ENCODE measurements around the gene PRADC1. TPM values are rescaled to one million over a fixed set of nuclear protein-coding genes. Genes with fewer than 3 reads are reported as not detected.
A peak's percentile ranks its signal among the peaks of the same experiment; 100 is the strongest.

The PRADC1 gene
- total and polyA plus RNA-seq, 10 donors: 10.4 to 29.5 (median 21.9) TPM

DNA sequence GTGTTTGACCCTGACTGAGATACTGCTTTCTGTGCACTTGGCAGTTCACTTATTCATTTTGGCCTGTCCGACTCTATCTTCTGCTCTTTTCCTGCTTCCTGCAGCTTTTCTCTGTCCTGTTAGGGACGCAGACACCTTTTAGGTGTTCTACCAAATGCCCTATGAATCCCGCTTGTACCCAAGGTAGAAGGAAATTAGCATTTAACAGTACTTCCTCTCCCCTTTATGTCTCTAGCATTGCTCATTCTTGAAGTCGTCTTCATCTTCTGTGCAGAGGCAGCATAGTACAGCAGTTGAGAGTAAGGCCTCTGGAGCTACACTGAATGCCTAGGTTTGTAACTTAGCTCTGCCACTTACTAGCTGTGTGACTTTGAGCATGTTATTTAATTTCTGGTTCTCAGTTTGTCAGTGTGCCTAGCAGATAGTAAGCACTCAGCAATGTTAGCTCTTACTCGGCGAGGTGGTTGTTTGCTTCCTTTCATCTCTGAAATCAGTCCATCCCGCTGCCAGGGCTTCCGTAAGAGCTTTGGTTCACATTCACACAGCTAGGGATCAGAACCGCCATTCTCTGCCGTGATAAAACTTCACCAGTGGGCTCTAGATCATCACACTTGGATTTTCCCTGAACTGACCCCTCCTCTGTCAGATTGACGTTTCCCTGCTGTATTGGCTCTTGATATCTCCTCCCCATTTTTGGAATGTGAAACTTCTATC lies 2.4 kb upstream of the PRADC1 start:
- no peak for DNase-seq
- peaks cover 31 to 69% (median 52%) of the 10 kb centered on the region in 6 donors for H3K4me1 ChIP-seq
- no peaks in the 10 kb centered on the region for H3K27me3 ChIP-seq (replicated peaks in 1 of 7)
- peak overlapping the region in 4 of 8 donors; percentile 91 to 96 (median 94) for H3K27ac ChIP-seq
- H3K4me3 ChIP-seq: peak overlapping the region in 6 of 8 donors; percentile 74 to 98 (median 90)
- peaks cover 0 to 47% (median 12%) of the 10 kb centered on the region in 6 donors for H3K36me3 ChIP-seq
- intact Hi-C loops (cut with DNase I; ENCODE audit: low total_unique reads): no loop called here
- 53 to 62% (median 60%) methylated on average over 11 of the region's 11 CpGs for whole genome bisulfite sequencing, 5 donors
- H3K9me3 ChIP-seq: no peaks in the 10 kb centered on the region
- TF ChIP-seq POLR2AphosphoS5 (IDR thresholded peaks at IDR 0.05) (no peak), POLR2A (IDR thresholded peaks at IDR 0.05) (no peak)
- TF ChIP-seq, protein P1, sequence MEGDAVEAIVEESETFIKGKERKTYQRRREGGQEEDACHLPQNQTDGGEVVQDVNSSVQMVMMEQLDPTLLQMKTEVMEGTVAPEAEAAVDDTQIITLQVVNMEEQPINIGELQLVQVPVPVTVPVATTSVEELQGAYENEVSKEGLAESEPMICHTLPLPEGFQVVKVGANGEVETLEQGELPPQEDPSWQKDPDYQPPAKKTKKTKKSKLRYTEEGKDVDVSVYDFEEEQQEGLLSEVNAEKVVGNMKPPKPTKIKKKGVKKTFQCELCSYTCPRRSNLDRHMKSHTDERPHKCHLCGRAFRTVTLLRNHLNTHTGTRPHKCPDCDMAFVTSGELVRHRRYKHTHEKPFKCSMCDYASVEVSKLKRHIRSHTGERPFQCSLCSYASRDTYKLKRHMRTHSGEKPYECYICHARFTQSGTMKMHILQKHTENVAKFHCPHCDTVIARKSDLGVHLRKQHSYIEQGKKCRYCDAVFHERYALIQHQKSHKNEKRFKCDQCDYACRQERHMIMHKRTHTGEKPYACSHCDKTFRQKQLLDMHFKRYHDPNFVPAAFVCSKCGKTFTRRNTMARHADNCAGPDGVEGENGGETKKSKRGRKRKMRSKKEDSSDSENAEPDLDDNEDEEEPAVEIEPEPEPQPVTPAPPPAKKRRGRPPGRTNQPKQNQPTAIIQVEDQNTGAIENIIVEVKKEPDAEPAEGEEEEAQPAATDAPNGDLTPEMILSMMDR (IDR thresholded peaks at IDR 0.05 in 8 of 11, conservative IDR thresholded peaks at IDR 0.05 in 3 of 11): no peak

DNA sequence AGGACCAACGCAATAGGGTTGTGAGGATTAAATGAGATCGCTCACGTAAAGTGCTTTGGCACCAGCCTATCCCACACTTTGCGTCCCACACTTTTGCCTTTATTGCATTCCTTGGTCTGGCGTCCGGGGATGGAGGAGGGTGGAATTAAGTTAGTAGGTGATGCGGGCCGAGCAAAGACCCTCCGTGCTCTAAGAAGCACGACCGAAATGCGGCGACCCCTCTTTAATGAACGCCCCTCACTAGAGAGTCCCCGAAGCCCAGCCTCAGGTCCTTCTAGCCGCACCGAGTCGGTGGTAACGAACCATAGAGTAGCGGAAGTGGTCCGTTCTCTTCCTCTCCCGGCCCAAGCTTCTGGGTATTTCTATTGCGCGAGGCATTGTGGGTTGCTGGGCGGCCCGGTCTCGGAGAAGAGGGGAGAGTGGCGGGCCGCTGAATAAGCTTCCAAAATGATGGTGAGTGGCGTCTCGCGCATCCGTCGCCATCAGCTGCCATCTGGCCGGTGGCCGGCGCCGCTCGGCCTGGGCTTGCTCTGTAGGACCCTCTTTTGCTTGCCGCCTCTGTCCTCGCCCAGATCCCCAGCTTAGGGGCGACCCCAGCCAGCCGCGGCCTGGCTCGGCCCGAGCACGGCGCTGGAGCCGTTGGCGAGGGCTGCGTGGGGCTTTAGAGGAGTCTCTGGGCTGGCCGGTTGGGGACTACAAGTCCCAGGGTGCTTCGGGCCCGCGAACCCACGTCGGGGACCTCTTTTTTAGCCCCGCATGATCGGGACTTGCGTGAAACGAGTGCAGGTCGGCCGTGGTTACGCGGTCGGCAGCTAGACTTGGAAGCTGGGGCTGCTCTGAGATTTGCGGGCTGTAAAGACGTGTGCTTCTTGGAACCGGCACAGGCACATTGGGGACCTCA lies 1.1 kb upstream of the PRADC1 start, which contains the start of gene CCT7:
Gene CCT7 (plus strand): TSS at position 377 of the 901 bp plus-strand sequence. CDS start 71 bp downstream, at position 448.
- Histone ChIP-seq H3K36me3 (peaks cover 0 to 43% (median 4%) of the 10 kb centered on the region in 6 donors), H3K9me3 (no peaks in the 10 kb centered on the region), H3K4me1 (peaks cover 31 to 56% (median 46%) of the 10 kb centered on the region in 6 donors), H3K4me3 (peak within 1 kb of the TSS; percentile 74 to 98 (median 90)), H3K27ac (peak within 1 kb of the TSS; percentile 82 to 98 (median 94)), H3K27me3 (replicated peaks in 1 of 7) (no peaks in the 10 kb centered on the region)
- intact Hi-C loops (cut with DNase I; ENCODE audit: low total_unique reads): no loop called here
- TF ChIP-seq, protein P1 (IDR thresholded peaks at IDR 0.05 in 8 of 11, conservative IDR thresholded peaks at IDR 0.05 in 3 of 11): no peak
- TF ChIP-seq POLR2A (IDR thresholded peaks at IDR 0.05) (peak in 2 of 3 donors; percentile 75), POLR2AphosphoS5 (IDR thresholded peaks at IDR 0.05) (peak; percentile 93 to 96 (median 94))
- 0 to 1% (median 0%) methylated on average over 53 to 69 of the region's 69 CpGs for WGBS, 5 donors
- peak; percentile 96 for DNase-seq

DNA sequence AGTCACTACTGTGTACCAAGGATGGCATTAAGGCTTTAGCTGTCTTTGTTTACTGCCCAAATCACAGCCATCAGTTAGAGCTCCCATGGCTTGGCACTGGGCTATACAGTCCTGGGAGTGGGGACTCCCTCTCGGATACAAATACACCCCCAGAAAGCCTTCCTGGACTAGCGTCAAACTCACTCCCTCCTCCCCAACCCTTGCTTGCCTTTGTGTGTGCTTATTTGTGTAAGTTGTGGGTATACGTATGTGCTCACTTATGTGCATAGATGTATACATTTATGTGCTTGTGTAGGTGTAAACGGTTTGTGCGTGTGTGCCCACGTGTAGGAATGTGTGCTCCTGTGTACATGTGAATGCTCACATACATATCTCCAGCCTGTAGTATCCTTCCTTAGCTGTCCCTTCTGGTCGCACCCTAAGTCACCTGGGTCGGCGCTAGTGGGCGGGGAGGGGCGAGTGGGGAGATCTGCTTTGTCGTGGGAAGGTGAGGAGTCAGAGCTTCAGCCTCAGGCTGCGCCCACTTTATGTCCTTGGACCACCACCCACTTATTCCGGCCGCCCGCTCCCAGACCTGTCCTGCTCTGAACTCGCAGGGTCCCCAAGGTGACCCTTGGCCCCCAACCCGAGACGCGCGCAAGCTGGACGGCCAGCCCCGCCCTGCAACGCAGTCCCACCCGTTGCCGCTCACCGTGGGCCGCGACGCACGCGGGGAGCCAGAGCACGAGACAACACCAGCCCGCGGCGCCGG lies 461 bp downstream of the PRADC1 start:
- H3K36me3 ChIP-seq: peaks cover 0 to 45% (median 10%) of the 10 kb centered on the region in 6 donors
- intact Hi-C loops (cut with DNase I; ENCODE audit: low total_unique reads): no loop called here
- whole genome bisulfite sequencing, 5 donors: 3 to 16% (median 4%) methylated on average over 14 to 37 of the region's 37 CpGs
- H3K4me3 ChIP-seq: peak overlapping the region; percentile 74 to 98 (median 90)
- H3K27me3 ChIP-seq (replicated peaks in 1 of 7): no peaks in the 10 kb centered on the region
- peaks cover 23 to 40% (median 36%) of the 10 kb centered on the region in 6 donors for H3K4me1 ChIP-seq
- DNase-seq: no peak
- no peaks in the 10 kb centered on the region for H3K9me3 ChIP-seq
- H3K27ac ChIP-seq: peak overlapping the region; percentile 46 to 98 (median 94)
- TF ChIP-seq POLR2A (IDR thresholded peaks at IDR 0.05) (peak in 1 of 3 donors; percentile 37), POLR2AphosphoS5 (IDR thresholded peaks at IDR 0.05) (no peak)

DNA sequence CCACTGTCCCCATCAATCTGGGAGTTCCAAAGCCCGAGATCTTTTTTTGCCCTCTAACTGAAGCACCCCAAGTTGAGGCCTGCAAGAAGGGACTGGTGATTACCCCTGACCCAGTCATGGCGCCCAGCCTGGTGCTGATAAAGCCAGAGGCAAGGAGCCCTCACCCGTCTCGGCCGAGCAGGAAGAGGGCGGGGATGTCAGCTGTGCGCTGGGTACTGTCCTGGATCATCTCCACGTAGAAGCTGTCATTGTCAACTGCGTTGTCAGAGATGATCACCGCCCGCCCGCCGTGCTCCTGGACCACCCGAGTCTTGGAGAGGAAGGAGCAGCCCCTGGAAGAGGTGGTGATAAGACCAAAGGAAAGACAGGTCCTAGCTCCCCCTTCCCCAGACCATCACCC lies 4.4 kb downstream of the PRADC1 start:
- 86 to 92% (median 88%) methylated on average over 14 of the region's 14 CpGs for WGBS, 5 donors
- DNase-seq: no peak

More for the DNA sequence above, 4.4 kb downstream of the PRADC1 start:
- TF ChIP-seq POLR2A (IDR thresholded peaks at IDR 0.05): no peak
- TF ChIP-seq, protein P1 (IDR thresholded peaks at IDR 0.05 in 8 of 11, conservative IDR thresholded peaks at IDR 0.05 in 3 of 11): no peak
- no peak for TF ChIP-seq POLR2AphosphoS5 (IDR thresholded peaks at IDR 0.05)
- Histone ChIP-seq H3K9me3 (no peaks in the 10 kb centered on the region), H3K27ac (no peak overlapping the region), H3K4me1 (peaks cover 0 to 26% (median 13%) of the 10 kb centered on the region in 6 donors), H3K4me3 (no peak overlapping the region), H3K27me3 (replicated peaks in 1 of 7) (no peaks in the 10 kb centered on the region), H3K36me3 (peaks cover 0 to 66% (median 34%) of the 10 kb centered on the region in 6 donors)
- intact Hi-C loops (cut with DNase I; ENCODE audit: low total_unique reads): no loop called here

Measured in spleen (tissue), 11 donors.